K562 (cell line): ENCODE measurements around the gene SBNO1. TPM values are rescaled to one million over a fixed set of nuclear protein-coding genes. Genes with fewer than 3 reads are reported as not detected.
A peak's percentile ranks its signal among the peaks of the same experiment; 100 is the strongest.

Source experiments
- ATAC-seq: fragments of 200-7000 bp; cut with Tn5 transposase; 3 replicates; pipeline ENCODE4 v1.9.1; 2020; ENCODE audit warnings: moderate library complexity
- BruUV-seq: library from RNA; stranded (reverse); fragments of 400-500 nt; replicated peaks from 2 replicates; lab custom pipeline; 2021; lab: Mats Ljungman, UMichigan
- CTCF ChIA-PET: fragments of 300-600 bp; formaldehyde crosslinking; extraction: SDS; loops from one replicate; lab custom pipeline; 2021; ENCODE audit warnings: low intra/inter-chr PET ratio; lab: Yijun Ruan, JAX
- POLR2A ChIA-PET: fragments of 300-600, 350-650 bp; sonication (Branson Sonifier 250); formaldehyde crosslinking; extraction: SDS; loops from one replicate; lab custom pipeline; 2021; ENCODE audit warnings: antibody characterized with exemption, inconsistent platforms; lab: Yijun Ruan, JAX
- DNase-seq, 4 experiments: peaks; one replicate each; pipeline versions ENCODE4 v3.0.0 to v3.0.0-alpha.2; 2011 to 2018; ENCODE audit warnings: low spot score in 3 of 4, mixed read lengths in 3 of 4; ENCODE audit errors: extremely low read depth in 1 of 4
- FAIRE-seq: peaks from 2 replicates; lab custom pipeline; 2011; peaks lifted over from hg19 to GRCh38; lab: Jason Lieb, UNC
- H2AFZ ChIP-seq: 2 replicates; pipeline ENCODE4 v1.6.0; 2011; ENCODE audit warnings: low read depth, low read length, control low read depth, inconsistent platforms
- H3K27ac ChIP-seq: fragments of 200-600 bp; 3 replicates; pipeline ENCODE4 v1.8.0; 2011; ENCODE audit warnings: low read depth, mild to moderate bottlenecking, control low read depth, inconsistent platforms, low read length, moderate library complexity, mixed read lengths; ENCODE audit errors: extremely low read depth
- H3K27me3 ChIP-seq, 2 experiments: fragments of 300-600 bp in 1 of 2; 2 replicates in 1 of 2; 3 replicates in 1 of 2; pipeline versions ENCODE4 v1.6.0 to v1.8.0; 2011; ENCODE audit warnings: inconsistent platforms in 2 of 2, low read length in 2 of 2, mild to moderate bottlenecking in 1 of 2, mixed read lengths in 1 of 2, moderate library complexity in 1 of 2; ENCODE audit not compliant: control insufficient read depth in 2 of 2, insufficient read depth in 2 of 2
- H3K36me3 ChIP-seq: fragments of 300-600 bp; 3 replicates; pipeline ENCODE4 v1.8.0; 2011; ENCODE audit warnings: mild to moderate bottlenecking, low read length, inconsistent platforms; ENCODE audit not compliant: control insufficient read depth, insufficient read depth
- H3K4me1 ChIP-seq, 2 experiments: fragments of 200-600 bp in 1 of 2; replicated peaks in 1 of 2; 2 replicates in 1 of 2; 3 replicates in 1 of 2; pipeline versions ENCODE4 v1.5.1 to v1.8.0; 2011; ENCODE audit warnings: inconsistent platforms in 2 of 2, low read length in 2 of 2, mild to moderate bottlenecking in 1 of 2, mixed read lengths in 1 of 2, moderate library complexity in 1 of 2; ENCODE audit not compliant: control insufficient read depth in 2 of 2, insufficient read depth in 2 of 2
- H3K4me2 ChIP-seq: 2 replicates; pipeline ENCODE4 v1.6.1; 2011; ENCODE audit warnings: low read length, control low read depth, inconsistent platforms, mixed read lengths; ENCODE audit not compliant: insufficient read depth
- H3K4me3 ChIP-seq: fragments of 200-600 bp; sonication (generic), shearing (Covaris generic); 2 replicates; pipeline ENCODE4 v1.5.1; 2016; ENCODE audit warnings: control low read depth, inconsistent platforms
- H3K79me2 ChIP-seq: fragments of 200-600 bp; 3 replicates; pipeline ENCODE4 v1.8.0; 2011; ENCODE audit warnings: low read length, inconsistent platforms; ENCODE audit not compliant: control insufficient read depth, insufficient read depth
- H3K9ac ChIP-seq, 2 experiments: 2 replicates each; pipeline versions ENCODE4 v1.6.0 to v1.6.1; 2011; ENCODE audit warnings: low read depth in 2 of 2, low read length in 2 of 2, control low read depth in 1 of 2, inconsistent platforms in 1 of 2, mild to moderate bottlenecking in 1 of 2, mixed read lengths in 1 of 2; ENCODE audit not compliant: insufficient read depth in 1 of 2
- H3K9me1 ChIP-seq: one replicate; pipeline ENCODE4 v1.6.0; 2011; ENCODE audit warnings: inconsistent platforms, mild to moderate bottlenecking, low read length, moderate library complexity; ENCODE audit not compliant: control insufficient read depth, insufficient read depth
- H3K9me3 ChIP-seq: replicated peaks from 2 replicates; pipeline ENCODE4 v1.5.1; 2011; ENCODE audit warnings: low read depth, low read length, inconsistent platforms; ENCODE audit not compliant: control insufficient read depth, insufficient read depth
- H4K20me1 ChIP-seq: replicated peaks from 2 replicates; pipeline ENCODE4 v1.6.1; 2011; ENCODE audit warnings: low read length, inconsistent platforms, mixed read lengths; ENCODE audit not compliant: control insufficient read depth, insufficient read depth
- BHLHE40 ChIP-seq: IDR thresholded peaks from 2 replicates; pipeline ENCODE4 v1.6.1; 2011; ENCODE audit warnings: low read length, improper control_type of control experiment
- CTCF ChIP-seq, 3 experiments: IDR thresholded peaks in 2 of 3; conservative IDR thresholded peaks in 1 of 3; 2 replicates each; pipeline ENCODE4 v1.5.1; 2011 to 2012; ENCODE audit warnings: low read length in 3 of 3, mild to moderate bottlenecking in 3 of 3, control low read depth in 2 of 3, improper control_type of control experiment in 1 of 3, inconsistent platforms in 1 of 3, low read depth in 1 of 3, mixed read lengths in 1 of 3, moderate library complexity in 1 of 3; ENCODE audit not compliant: insufficient read depth in 2 of 3
- ESRRA ChIP-seq: fragments of 450-650 bp; IDR thresholded peaks from 2 replicates; pipeline ENCODE4 v1.6.1; 2014; ENCODE audit warnings: low read depth, mild to moderate bottlenecking, moderate library complexity, borderline replicate concordance
- FOXA1 ChIP-seq: fragments of 450-650 bp; IDR thresholded peaks from 2 replicates; pipeline ENCODE4 v1.6.1; 2016; ENCODE audit warnings: mild to moderate bottlenecking, borderline replicate concordance
- MEIS2 ChIP-seq: fragments of 450-650 bp; IDR thresholded peaks from 2 replicates; pipeline ENCODE4 v1.6.1; 2014; ENCODE audit warnings: mild to moderate bottlenecking; ENCODE audit not compliant: partially characterized antibody
- MTA3 ChIP-seq: fragments of 450-650 bp; formaldehyde crosslinking; IDR thresholded peaks from 2 replicates; pipeline ENCODE4 v1.6.1; 2017; ENCODE audit warnings: mild to moderate bottlenecking, borderline replicate concordance
- NRF1 ChIP-seq, 2 experiments: fragments of 450-650 bp; IDR thresholded peaks in 1 of 2; conservative IDR thresholded peaks in 1 of 2; 2 replicates each; pipeline ENCODE4 v1.6.1; 2014; ENCODE audit warnings: mild to moderate bottlenecking in 2 of 2
- PRDM10 ChIP-seq: fragments of 450-650 bp; IDR thresholded peaks from 2 replicates; pipeline ENCODE4 v1.6.1; 2018; ENCODE audit not compliant: partially characterized antibody
- RCOR1 ChIP-seq, 2 experiments: IDR thresholded peaks; 2 replicates each; pipeline ENCODE4 v1.6.1; 2012; ENCODE audit warnings: low read depth in 2 of 2, low read length in 2 of 2, borderline replicate concordance in 1 of 2, improper control_type of control experiment in 1 of 2
- TFAP4 ChIP-seq: sonication (generic); formaldehyde crosslinking; IDR thresholded peaks from 2 replicates; pipeline ENCODE4 v1.8.0; 2022; ENCODE audit warnings: missing genetic modification reagents, mild to moderate bottlenecking, moderate library complexity, borderline replicate concordance
- YY1 ChIP-seq, 3 experiments: IDR thresholded peaks; 2 replicates each; pipeline ENCODE4 v1.6.1; 2011; ENCODE audit warnings: low read length in 2 of 3, mild to moderate bottlenecking in 2 of 3, moderate library complexity in 2 of 3, borderline replicate concordance in 1 of 3, control low read depth in 1 of 3, low read depth in 1 of 3; ENCODE audit not compliant: insufficient read depth in 3 of 3, insufficient replicate concordance in 2 of 3, control insufficient read depth in 1 of 3, insufficient read length in 1 of 3; ENCODE audit errors: extremely low read depth in 1 of 3
- WGBS: fragments of 100-300 bp; shearing (Covaris generic); methylation state at CpG from one replicate; pipeline ENCODE4 v1.1.6; 2016; ENCODE audit warnings: low coverage, mixed read lengths; ENCODE audit not compliant: insufficient coverage; ENCODE audit errors: missing lambda C conversion rate; 5-methylcytosine and 5-hydroxymethylcytosine counted together
- in situ Hi-C: fragments of 300-500 bp; cut with MboI; formaldehyde crosslinking; loops from 4 replicates; pipeline ENCODE4 v1.15.0; 2018; ENCODE audit warnings: inconsistent platforms, mixed read lengths
- intact Hi-C: fragments of 100-400 bp; cut with micrococcal nuclease; formaldehyde crosslinking; loops from 2 replicates; pipeline ENCODE4 v1.14.2; 2022
- polyA plus RNA-seq, 8 experiments: library from polyadenylated mRNA; depleted of rRNA in 4 of 8; stranded (reverse) in 5 of 8; unstranded in 3 of 8; fragments of >200 nt; fragmentation: Nextera tagmentation in 2 of 8; fragmentation: Illumina TruSeq in 1 of 8; extraction: Ambion mirVana in 2 of 8; extraction: Trizol in 1 of 8; gene quantifications; 2 replicates each; pipeline versions ENCODE4 v1.2.1 to v1.2.3, GENCODE V29; 2011 to 2014; ENCODE audit warnings: inconsistent platforms in 1 of 8, missing spikeins in 1 of 8
- total RNA-seq, 7 experiments: library from RNA; depleted of rRNA in 6 of 7; stranded (reverse); fragments of >200 nt in 6 of 7; fragmentation: Illumina TruSeq in 2 of 7; extraction: Trizol in 2 of 7; gene quantifications; 2 replicates each; pipeline versions ENCODE4 v1.2.1 to v1.2.3, GENCODE V29; 2011 to 2021; ENCODE audit warnings: low replicate concordance in 1 of 7

Gene SBNO1
- total and polyA plus RNA-seq, 9 of the 15 experiments (the other 6 are each of a cell fraction or from before 2014, with no cell fraction given) = 14.9 to 77.1 (median 35.9) TPM

- Histone ChIP-seq H3K4me3 (no peak overlapping the region), H4K20me1 (peaks cover 4% of the 10 kb centered on the region), H2AFZ (no peak overlapping the region), H3K9me1 (no peaks in the 10 kb centered on the region), H3K36me3 (peaks cover 46% of the 10 kb centered on the region; the same call in 2 of the 3 replicates), H3K4me1 (peaks cover 21 to 22% of the 10 kb centered on the region in 2 experiments), H3K27me3 (no peaks in the 10 kb centered on the region), H3K27ac (peak overlapping the region; percentile 62), H3K79me2 (peaks cover 75% of the 10 kb centered on the region), H3K9me3 (0 out of 2 replicates have a peak, but pooled peaks cover 2% of the 10 kb centered on the region), H3K4me2 (peak overlapping the region; percentile 53), H3K9ac (peak overlapping the region; percentile 20 to 83; a peak in 3 of 4 replicates)
- peak in 3 of 4 experiments; percentile 55 to 74 (median 55) for DNase-seq
- FAIRE-seq = peak; percentile 61
- BruUV-seq = no TSS peak
- CTCF ChIA-PET = no interaction called here
- intact Hi-C loops (no loop called here), in situ Hi-C loops (no loop called here)
- POLR2A ChIA-PET = interaction anchor here (0.6 to 5.4 kb wide), 6 partner anchors 8 to 632 kb away, joined by 3 to 43 read pairs (median 4); partner anchors contain the start of genes MPHOSPH9 and MTRFR
- WGBS = 24% methylated on average over 12 of the region's 13 CpGs
- peak; percentile 79 for ATAC-seq
- TF ChIP-seq PRDM10 (peak; percentile 50), RCOR1 (IDR thresholded peaks at IDR 0.05; ENCODE audit: borderline replicate concordance in 1 of 2, low read depth in 2 of 2, low read length in 2 of 2) (peak in 1 of 2 experiments; percentile 14; a peak in 1 of 4 replicates), TFAP4 (CRISPR knock-in tag) (peak; percentile 75), MTA3 (no peak), YY1 (IDR thresholded peaks at IDR 0.05; ENCODE audit: borderline replicate concordance in 1 of 3, control insufficient read depth in 1 of 3, extremely low read depth in 1 of 3, insufficient read depth in 3 of 3, insufficient read length in 1 of 3, insufficient replicate concordance in 2 of 3, low read depth in 1 of 3, low read length in 2 of 3) (peak in 1 of 3 experiments; percentile 18), BHLHE40 (no peak), ESRRA (no peak), NRF1 (conservative IDR thresholded peaks at IDR 0.05 in 1 of 2, IDR thresholded peaks at IDR 0.05 in 1 of 2) (0 out of 4 replicates have a peak, but pooled peaks of 1 of the 2 experiments have one; percentile 34), FOXA1 (no peak), CTCF (IDR thresholded peaks at IDR 0.05 in 2 of 3, conservative IDR thresholded peaks at IDR 0.05 in 1 of 3; ENCODE audit: insufficient read depth in 2 of 3, low read depth in 1 of 3, low read length in 3 of 3) (no peak), MEIS2 (peak; percentile 71)
Observed at GRCh38 chr12:123250471-123251383, 113.9 kb downstream of the SBNO1 start.
